Fibroblast of villous mesenchyme (primary cell): ENCODE data around the gene OR13C2. TPM values are rescaled to one million over a fixed set of nuclear protein-coding genes. Genes with fewer than 3 reads are reported as not detected.
"Not testable (repeated sequence)": the region's sequence is repeated elsewhere in the genome, so short reads cannot be mapped to it uniquely, and the experiment has no call there.

ENCODE experiments used
- DNase-seq: peaks from one replicate; pipeline ENCODE4 v3.0.0-alpha.2; 2010; ENCODE audit warnings: low read depth
- H3K4me3 ChIP-seq: 2 replicates; pipeline ENCODE4 v1.5.1; 2011; ENCODE audit warnings: low read depth, mild to moderate bottlenecking, low read length
- total RNA-seq: library from RNA; depleted of rRNA; stranded (reverse); fragments of >200 nt; gene quantifications from 2 replicates; pipeline ENCODE4 v1.2.3, GENCODE V29; 2012
- TF ChIP-seq, protein P1 (sequence below): IDR thresholded peaks from 2 replicates; pipeline ENCODE4 v1.5.1; 2012; ENCODE audit warnings: low read depth, mild to moderate bottlenecking, low read length; ENCODE audit not compliant: insufficient read depth

The OR13C2 gene, protein sequence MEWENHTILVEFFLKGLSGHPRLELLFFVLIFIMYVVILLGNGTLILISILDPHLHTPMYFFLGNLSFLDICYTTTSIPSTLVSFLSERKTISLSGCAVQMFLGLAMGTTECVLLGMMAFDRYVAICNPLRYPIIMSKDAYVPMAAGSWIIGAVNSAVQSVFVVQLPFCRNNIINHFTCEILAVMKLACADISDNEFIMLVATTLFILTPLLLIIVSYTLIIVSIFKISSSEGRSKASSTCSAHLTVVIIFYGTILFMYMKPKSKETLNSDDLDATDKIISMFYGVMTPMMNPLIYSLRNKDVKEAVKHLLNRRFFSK
- total RNA-seq, result not detected in 2 replicates

GRCh38 chr9:104605527-104605926, at the start of gene OR13C2:
Gene OR13C2, minus strand, starts transcription at chr9:104605627. Its CDS starts 0 bp downstream, at chr9:104605627.
- DNase-seq, H3K4me3 ChIP-seq: not testable (repeated sequence)

DNA sequence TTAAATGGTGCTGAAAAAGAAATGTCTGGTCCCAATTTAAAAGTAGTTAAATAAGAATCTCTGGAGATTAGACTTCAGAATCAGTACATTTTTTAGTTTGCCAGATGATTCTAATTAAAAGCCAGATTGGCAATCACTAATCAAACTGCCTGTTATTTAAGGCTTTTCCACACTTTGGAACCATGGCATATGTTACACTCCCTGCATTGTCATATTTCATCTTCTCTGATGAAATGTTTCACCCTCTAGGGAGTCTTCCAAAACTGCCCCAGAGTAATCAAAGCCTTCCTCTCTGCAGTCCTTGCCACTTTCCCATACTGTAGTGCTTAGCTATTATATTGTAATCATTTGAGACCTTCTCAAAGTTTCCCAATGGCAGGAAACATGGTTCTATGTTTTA, 30.0 kb upstream of the OR13C2 start:
- H3K4me3 ChIP-seq, result no peak overlapping the region
- TF ChIP-seq, protein P1, sequence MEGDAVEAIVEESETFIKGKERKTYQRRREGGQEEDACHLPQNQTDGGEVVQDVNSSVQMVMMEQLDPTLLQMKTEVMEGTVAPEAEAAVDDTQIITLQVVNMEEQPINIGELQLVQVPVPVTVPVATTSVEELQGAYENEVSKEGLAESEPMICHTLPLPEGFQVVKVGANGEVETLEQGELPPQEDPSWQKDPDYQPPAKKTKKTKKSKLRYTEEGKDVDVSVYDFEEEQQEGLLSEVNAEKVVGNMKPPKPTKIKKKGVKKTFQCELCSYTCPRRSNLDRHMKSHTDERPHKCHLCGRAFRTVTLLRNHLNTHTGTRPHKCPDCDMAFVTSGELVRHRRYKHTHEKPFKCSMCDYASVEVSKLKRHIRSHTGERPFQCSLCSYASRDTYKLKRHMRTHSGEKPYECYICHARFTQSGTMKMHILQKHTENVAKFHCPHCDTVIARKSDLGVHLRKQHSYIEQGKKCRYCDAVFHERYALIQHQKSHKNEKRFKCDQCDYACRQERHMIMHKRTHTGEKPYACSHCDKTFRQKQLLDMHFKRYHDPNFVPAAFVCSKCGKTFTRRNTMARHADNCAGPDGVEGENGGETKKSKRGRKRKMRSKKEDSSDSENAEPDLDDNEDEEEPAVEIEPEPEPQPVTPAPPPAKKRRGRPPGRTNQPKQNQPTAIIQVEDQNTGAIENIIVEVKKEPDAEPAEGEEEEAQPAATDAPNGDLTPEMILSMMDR, result no peak
- DNase-seq, result no peak

- DNase-seq, result no peak
- H3K4me3 ChIP-seq, result no peak overlapping the region
- TF ChIP-seq, protein P1, result no peak
Observed at GRCh38 chr9:104633976-104634520, 28.6 kb upstream of the OR13C2 start.

GRCh38 chr9:104625964-104626363, 20.5 kb upstream of the OR13C2 start:
- not testable (repeated sequence) for DNase-seq

GRCh38 chr9:104618104-104618503, 12.7 kb upstream of the OR13C2 start, which contains the start of gene OR13C9:
Gene OR13C9, minus strand, starts transcription at chr9:104618204. Its CDS starts 0 bp downstream, at chr9:104618204.
- H3K4me3 ChIP-seq, result no peak within 1 kb of the TSS
- no peak for DNase-seq
- TF ChIP-seq, protein P1, result no peak

More at GRCh38 chr9:104625964-104626363, 20.5 kb upstream of the OR13C2 start:
- H3K4me3 ChIP-seq, result not testable (repeated sequence)

GRCh38 chr9:104617418-104617817, 12.0 kb upstream of the OR13C2 start:
- TF ChIP-seq, protein P1, result no peak
- no peak overlapping the region for H3K4me3 ChIP-seq
- no peak for DNase-seq

DNA sequence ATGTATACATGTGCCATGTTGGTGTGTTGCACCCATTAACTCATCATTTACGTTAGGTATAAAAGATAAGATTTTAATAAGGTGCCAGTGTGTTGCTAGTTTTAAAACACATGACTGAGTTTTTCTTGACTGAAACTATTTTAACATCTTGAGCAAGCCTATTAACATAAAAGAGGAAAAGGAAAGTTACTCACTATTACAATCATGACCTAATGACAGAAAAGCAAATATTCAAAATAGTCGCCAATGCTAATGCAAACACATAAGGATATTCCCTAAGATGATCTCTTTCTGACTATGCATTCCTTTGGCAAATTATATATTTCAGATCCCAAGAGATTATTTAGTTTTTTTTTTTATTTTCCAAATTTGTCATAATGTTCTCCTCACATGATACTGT, 5.8 kb upstream of the OR13C2 start:
- TF ChIP-seq, protein P1, result no peak
- no peak overlapping the region for H3K4me3 ChIP-seq
- DNase-seq, result no peak

DNA sequence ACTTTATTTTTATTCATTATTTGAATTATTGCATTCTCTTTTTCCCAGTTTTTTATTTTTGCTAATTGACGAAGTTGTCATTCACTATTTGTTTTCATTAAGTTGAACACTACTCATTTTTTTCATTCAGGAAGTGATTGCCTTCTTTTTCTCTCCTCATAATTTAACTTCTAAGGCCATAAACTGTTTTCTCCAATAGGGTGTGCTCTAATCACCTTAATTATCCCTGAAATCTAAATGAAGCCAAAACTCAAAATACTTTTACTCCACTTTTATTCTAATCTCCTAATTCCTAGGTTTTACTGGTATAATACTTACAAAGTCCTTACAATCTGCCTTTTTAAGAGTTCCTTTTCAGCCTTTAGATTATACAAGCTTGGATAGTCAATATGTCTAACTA, 2.9 kb upstream of the OR13C2 start:
- peak; percentile 1 for DNase-seq
- no peak overlapping the region for H3K4me3 ChIP-seq
- TF ChIP-seq, protein P1, result no peak
